H1 (cell line): ENCODE measurements around the gene ZFP36L1. TPM values are rescaled to one million over a fixed set of nuclear protein-coding genes. Genes with fewer than 3 reads are reported as not detected.

Source experiments
- CTCF ChIA-PET: fragments of 300-600 bp; sonication (Branson Sonifier 250); formaldehyde crosslinking; loops from one replicate; lab custom pipeline; 2021; ENCODE audit not compliant: partially characterized antibody; lab: Charles Lee
- POLR2A ChIA-PET: fragments of 300-600 bp; sonication (Branson Sonifier 250); formaldehyde crosslinking; loops from one replicate; lab custom pipeline; 2021; ENCODE audit warnings: inconsistent platforms; ENCODE audit not compliant: partially characterized antibody; lab: Charles Lee
- DNase-seq, 2 experiments: peaks; one replicate each; pipeline versions ENCODE4 v3.0.0 to v3.0.0-alpha.2; 2010 to 2022; ENCODE audit warnings: low spot score in 2 of 2, low read depth in 1 of 2, mixed read lengths in 1 of 2
- FAIRE-seq: peaks from 2 replicates; lab custom pipeline; 2011; peaks lifted over from hg19 to GRCh38; lab: Jason Lieb, UNC
- H2AFZ ChIP-seq: 2 replicates; pipeline ENCODE4 v1.8.1; 2012; ENCODE audit warnings: low read length, inconsistent platforms
- H2AK5ac ChIP-seq: 2 replicates; pipeline ENCODE4 v1.6.1; 2013; ENCODE audit warnings: low read depth, low read length
- H2BK120ac ChIP-seq: replicated peaks from 2 replicates; pipeline ENCODE3; 2013; ENCODE audit warnings: low read depth, low read length, inconsistent platforms
- H2BK12ac ChIP-seq: 2 replicates; pipeline ENCODE4 v1.6.1; 2013; ENCODE audit warnings: low read depth, low read length
- H2BK15ac ChIP-seq: 2 replicates; pipeline ENCODE4 v1.6.1; 2013; ENCODE audit warnings: low read length
- H2BK20ac ChIP-seq: 2 replicates; pipeline ENCODE4 v1.6.1; 2013; ENCODE audit warnings: low read length
- H2BK5ac ChIP-seq: 2 replicates; pipeline ENCODE4 v1.6.1; 2013; ENCODE audit warnings: low read depth, low read length
- H3K14ac ChIP-seq: 2 replicates; pipeline ENCODE4 v1.6.1; 2013; ENCODE audit warnings: inconsistent platforms; ENCODE audit not compliant: insufficient read length
- H3K18ac ChIP-seq: 2 replicates; pipeline ENCODE4 v1.6.1; 2013; ENCODE audit warnings: low read length; ENCODE audit errors: extremely low read depth
- H3K23ac ChIP-seq: 2 replicates; pipeline ENCODE4 v1.6.1; 2013; ENCODE audit warnings: inconsistent platforms; ENCODE audit not compliant: insufficient read length
- H3K23me2 ChIP-seq: 2 replicates; pipeline ENCODE4 v1.6.1; 2013; ENCODE audit warnings: low read depth, low read length
- H3K27ac ChIP-seq: 2 replicates; pipeline ENCODE4 v1.6.1; 2011; ENCODE audit warnings: low read depth, low read length, inconsistent platforms
- H3K27me3 ChIP-seq, 4 experiments: replicated peaks in 1 of 4; 1 replicate in 1 of 4; 2 replicates in 3 of 4; pipeline versions ENCODE4 v1.6.1 to v1.8.1; 2011 to 2013; ENCODE audit warnings: low read length in 3 of 4, mild to moderate bottlenecking in 3 of 4, inconsistent platforms in 2 of 4, mixed read lengths in 2 of 4, moderate library complexity in 1 of 4; ENCODE audit not compliant: control insufficient read depth in 3 of 4, insufficient read depth in 3 of 4; ENCODE audit errors: extremely low read depth in 1 of 4
- H3K36me3 ChIP-seq, 4 experiments: 2 replicates each; pipeline versions ENCODE4 v1.6.1 to v1.8.1; 2011 to 2013; ENCODE audit warnings: mild to moderate bottlenecking in 4 of 4, low read length in 3 of 4, moderate library complexity in 2 of 4, control low read depth in 1 of 4, inconsistent platforms in 1 of 4; ENCODE audit not compliant: insufficient read depth in 4 of 4, control insufficient read depth in 2 of 4
- H3K4ac ChIP-seq: replicated peaks from 2 replicates; pipeline ENCODE3; 2013; ENCODE audit warnings: low read length, low read depth, mixed read lengths, inconsistent platforms; ENCODE audit not compliant: insufficient read length
- H3K4me1 ChIP-seq, 4 experiments: replicated peaks in 1 of 4; 1 replicate in 1 of 4; 2 replicates in 3 of 4; pipeline versions ENCODE4 v1.6.1 to v1.8.1; 2011 to 2013; ENCODE audit warnings: low read length in 3 of 4, inconsistent platforms in 2 of 4, mixed read lengths in 1 of 4; ENCODE audit not compliant: insufficient read depth in 4 of 4, control insufficient read depth in 3 of 4
- H3K4me2 ChIP-seq, 2 experiments: 2 replicates each; pipeline versions ENCODE4 v1.6.1 to v1.8.1; 2011 to 2013; ENCODE audit warnings: low read depth in 2 of 2, low read length in 2 of 2, control low read depth in 1 of 2, inconsistent platforms in 1 of 2, mild to moderate bottlenecking in 1 of 2; ENCODE audit not compliant: insufficient read depth in 1 of 2
- H3K4me3 ChIP-seq, 4 experiments: fragments of 200-600, 300-600 bp in 1 of 4; sonication (generic), shearing (Covaris generic), sonication (Bioruptor Twin) in 1 of 4; 2 replicates each; pipeline versions ENCODE4 v1.5.1 to v1.8.1; 2011 to 2016; ENCODE audit warnings: low read length in 4 of 4, low read depth in 3 of 4, control low read depth in 2 of 4, inconsistent platforms in 2 of 4, mild to moderate bottlenecking in 2 of 4, mixed read lengths in 1 of 4, moderate library complexity in 1 of 4; ENCODE audit not compliant: insufficient read depth in 2 of 4; ENCODE audit errors: extremely low read depth in 1 of 4
- H3K56ac ChIP-seq: replicated peaks from 2 replicates; pipeline ENCODE3; 2013; ENCODE audit warnings: low read depth, mild to moderate bottlenecking, mixed read lengths, low read length, inconsistent platforms; ENCODE audit not compliant: insufficient read length
- H3K79me1 ChIP-seq: 2 replicates; pipeline ENCODE4 v1.6.1; 2013; ENCODE audit warnings: low read depth, low read length, control low read depth
- H3K79me2 ChIP-seq, 2 experiments: 2 replicates each; pipeline versions ENCODE4 v1.6.1 to v1.8.1; 2012 to 2013; ENCODE audit warnings: low read length in 2 of 2, mild to moderate bottlenecking in 2 of 2, inconsistent platforms in 1 of 2; ENCODE audit not compliant: insufficient read depth in 2 of 2, control insufficient read depth in 1 of 2
- H3K9ac ChIP-seq, 4 experiments: replicated peaks in 1 of 4; 1 replicate in 1 of 4; 2 replicates in 3 of 4; pipeline versions ENCODE4 v1.6.1 to v1.8.1; 2011 to 2013; ENCODE audit warnings: low read depth in 3 of 4, low read length in 3 of 4, control low read depth in 2 of 4, mild to moderate bottlenecking in 2 of 4, moderate library complexity in 2 of 4, inconsistent platforms in 1 of 4; ENCODE audit errors: extremely low read depth in 1 of 4
- H3K9me3 ChIP-seq, 2 experiments: 2 replicates each; pipeline versions ENCODE4 v1.6.1 to v1.8.1; 2012 to 2013; ENCODE audit warnings: mild to moderate bottlenecking in 2 of 2, moderate library complexity in 2 of 2, control low read depth in 1 of 2, inconsistent platforms in 1 of 2, low read depth in 1 of 2, low read length in 1 of 2, mixed read lengths in 1 of 2; ENCODE audit not compliant: insufficient read depth in 2 of 2
- H4K20me1 ChIP-seq, 2 experiments: replicated peaks in 1 of 2; 2 replicates each; pipeline versions ENCODE3 to v1.8.1; 2011 to 2013; ENCODE audit warnings: inconsistent platforms in 2 of 2, low read length in 2 of 2, mild to moderate bottlenecking in 1 of 2; ENCODE audit not compliant: insufficient read depth in 2 of 2, control insufficient read depth in 1 of 2
- H4K5ac ChIP-seq: 2 replicates; pipeline ENCODE4 v1.6.1; 2013; ENCODE audit warnings: low read length, low read depth, mixed read lengths, inconsistent platforms; ENCODE audit not compliant: insufficient read length
- H4K8ac ChIP-seq: 2 replicates; pipeline ENCODE4 v1.8.0; 2013; ENCODE audit warnings: mild to moderate bottlenecking, moderate library complexity, low read length, inconsistent platforms; ENCODE audit not compliant: insufficient read depth; ENCODE audit errors: extremely low read depth
- H4K91ac ChIP-seq: replicated peaks from 2 replicates; pipeline ENCODE3; 2013; ENCODE audit warnings: low read length, mixed read lengths, inconsistent platforms; ENCODE audit not compliant: insufficient read length
- BACH1 ChIP-seq: IDR thresholded peaks from 2 replicates; pipeline ENCODE4 v1.6.1; 2012; ENCODE audit warnings: low read length, improper control_type of control experiment
- CBX5 ChIP-seq: fragments of 300-800, 300-1000 bp; sonication (generic); IDR thresholded peaks from 2 replicates; pipeline ENCODE4 v1.7.1; 2016; ENCODE audit warnings: antibody characterized with exemption, low read length, low read depth
- CBX8 ChIP-seq: fragments of 300-800, 300-1000 bp; sonication (generic); IDR thresholded peaks from 2 replicates; pipeline ENCODE4 v1.7.1; 2016; ENCODE audit warnings: low read depth, low read length, borderline replicate concordance
- CTCF ChIP-seq, 3 experiments: IDR thresholded peaks; 1 replicate in 2 of 3; 2 replicates in 1 of 3; pipeline versions ENCODE4 v1.5.1 to v1.6.1; 2011; ENCODE audit warnings: low read length in 3 of 3, mild to moderate bottlenecking in 3 of 3, inconsistent platforms in 2 of 3, low read depth in 1 of 3, moderate library complexity in 1 of 3; ENCODE audit not compliant: insufficient read depth in 1 of 3; ENCODE audit errors: control extremely low read depth in 1 of 3
- E2F6 ChIP-seq: IDR thresholded peaks from 2 replicates; pipeline ENCODE4 v1.6.1; 2012; ENCODE audit warnings: inconsistent platforms
- HDAC2 ChIP-seq, 2 experiments: fragments of 300-600 bp in 1 of 2; sonication (generic) in 1 of 2; IDR thresholded peaks; 2 replicates each; pipeline ENCODE4 v1.6.1; 2011 to 2012; ENCODE audit warnings: low read depth in 2 of 2, low read length in 2 of 2, mild to moderate bottlenecking in 2 of 2, moderate library complexity in 2 of 2, borderline replicate concordance in 1 of 2, inconsistent platforms in 1 of 2
- JUND ChIP-seq: IDR thresholded peaks from 2 replicates; pipeline ENCODE4 v1.6.1; 2011; ENCODE audit warnings: mild to moderate bottlenecking, improper control_type of control experiment, low read length
- SRF ChIP-seq: IDR thresholded peaks from 2 replicates; pipeline ENCODE4 v1.6.1; 2011; ENCODE audit warnings: mild to moderate bottlenecking, low read depth, low read length, moderate library complexity
- YY1 ChIP-seq: IDR thresholded peaks from 2 replicates; pipeline ENCODE4 v1.6.1; 2011; ENCODE audit warnings: low read depth, mild to moderate bottlenecking, low read length
- WGBS, 2 experiments: shearing (Covaris generic) in 1 of 2; methylation state at CpG; one replicate each; pipeline versions ENCODE4 v1.1.6 to v1.1.7; 2013 to 2015; ENCODE audit warnings: low lambda C conversion rate in 2 of 2, mixed read lengths in 2 of 2, inconsistent platforms in 1 of 2, low coverage in 1 of 2, missing lambda C conversion rate in 1 of 2; ENCODE audit not compliant: insufficient replicate concordance in 2 of 2, insufficient coverage in 1 of 2, insufficient read length in 1 of 2; ENCODE audit errors: extremely low coverage in 1 of 2, missing lambda C conversion rate in 1 of 2; 5-methylcytosine and 5-hydroxymethylcytosine counted together
- polyA plus RNA-seq, 7 experiments: library from polyadenylated mRNA; depleted of rRNA in 3 of 7; stranded (reverse) in 5 of 7; unstranded in 2 of 7; fragments of >200 nt in 5 of 7; fragments of 200-250 nt in 2 of 7; gene quantifications; 1 replicate in 5 of 7; 2 replicates in 1 of 7; 4 replicates in 1 of 7; pipeline versions ENCODE4 v1.2.1 to v1.2.3, GENCODE V29; 2011 to 2013; ENCODE audit warnings: missing spikeins in 2 of 7, mixed read lengths in 2 of 7
- total RNA-seq: library from RNA; stranded (reverse); fragmentation: NEBNext Ultra II Directional; extraction: Animal tissue kit (Norgen Biotek cat#: 25700); gene quantifications from 2 replicates; pipeline ENCODE4 v1.2.1, GENCODE V29; 2021

The ZFP36L1 gene
- total and polyA plus RNA-seq, 2 of the 8 experiments (the other 6 are each of a cell fraction or from before 2014, with no cell fraction given), result 80.4 to 132 TPM

- DNase-seq, result no peak
- Histone ChIP-seq H4K20me1 (no peaks in the 10 kb centered on the region), H3K23me2 (no peaks in the 10 kb centered on the region), H3K23ac (no peak overlapping the region), H3K56ac (no peak overlapping the region), H4K5ac (no peak overlapping the region), H3K79me2 (no peaks in the 10 kb centered on the region), H2BK120ac (no peak overlapping the region), H3K36me3 (no peaks in the 10 kb centered on the region; a peak in 1 of 8 replicates), H3K4ac (no peak overlapping the region)
- 93% methylated on average over 1 of the region's 1 CpG; no CpG with 5 or more reads in 1 of the 2 experiments for WGBS, 2 experiments
- no peak for TF ChIP-seq E2F6
- no peak for TF ChIP-seq SRF
- TF ChIP-seq HDAC2 (IDR thresholded peaks at IDR 0.05; ENCODE audit: borderline replicate concordance in 1 of 2, low read depth in 2 of 2, low read length in 2 of 2), result no peak
- TF ChIP-seq CBX5, result no peak
- TF ChIP-seq CBX8, result no peak
- TF ChIP-seq CTCF (IDR thresholded peaks at IDR 0.05; ENCODE audit: control extremely low read depth in 1 of 3, insufficient read depth in 1 of 3, low read depth in 1 of 3, low read length in 3 of 3), result no peak
- TF ChIP-seq JUND, result no peak
- TF ChIP-seq BACH1, result no peak
- no peak for TF ChIP-seq YY1
- TF ChIP-seq, all 59 proteins: peak for 0
- H2BK15ac ChIP-seq, result no peak overlapping the region
- no peaks in the 10 kb centered on the region for H3K27me3 ChIP-seq
- peaks cover 0 to 5% (median 0%) of the 10 kb centered on the region in 4 experiments; a peak in 2 of 7 replicates for H3K4me1 ChIP-seq
- H2AK5ac ChIP-seq, result no peak overlapping the region
- no peak for FAIRE-seq
- H4K8ac ChIP-seq, result no peak overlapping the region
- H3K9ac ChIP-seq, result no peak overlapping the region
- no peak overlapping the region for H3K18ac ChIP-seq
- H3K9me3 ChIP-seq, result no peaks in the 10 kb centered on the region
- H2BK20ac ChIP-seq, result no peak overlapping the region
- no peak overlapping the region for H3K4me2 ChIP-seq
- H2AFZ ChIP-seq, result no peak overlapping the region
- H3K4me3 ChIP-seq, result no peak overlapping the region
- H3K27ac ChIP-seq, result no peak overlapping the region
- H3K14ac ChIP-seq, result no peak overlapping the region
- no peak overlapping the region for H4K91ac ChIP-seq
- H2BK12ac ChIP-seq, result no peak overlapping the region
- H3K79me1 ChIP-seq, result no peaks in the 10 kb centered on the region
- POLR2A ChIA-PET, result interaction anchor here (0.6 to 19.6 kb wide), 3 partner anchors 11 to 25 kb away, joined by 3 to 197 read pairs (median 4); partner anchors contain the start of gene ZFP36L1
- CTCF ChIA-PET, result interaction anchor here (2.4 kb wide), 1 partner anchor 47 kb away, joined by 5 read pairs; no protein-coding TSS in a partner anchor
- H2BK5ac ChIP-seq, result no peak overlapping the region
Observed at GRCh38 chr14:68777644-68778043, 15.2 kb downstream of the ZFP36L1 start.
